Smooth muscle cell (in vitro differentiated cells): ENCODE data around the gene SIDT1. TPM values are rescaled to one million over a fixed set of nuclear protein-coding genes. Genes with fewer than 3 reads are reported as not detected.
A peak's percentile ranks its signal among the peaks of the same experiment; 100 is the strongest.

Experiments used
- DNase-seq: peaks from one replicate; lab custom pipeline; 2025; ENCODE audit not compliant: unreplicated experiment; lab: John Stamatoyannopoulos, UW
- H2AFZ ChIP-seq: fragments of 200-600 bp; sonication (generic); 2 replicates; pipeline ENCODE4 v1.6.0; 2016; ENCODE audit warnings: antibody characterized with exemption, low read depth, mild to moderate bottlenecking
- H3F3A ChIP-seq: fragments of 200-600 bp; sonication (generic); 2 replicates; pipeline ENCODE4 v1.6.0; 2017; ENCODE audit warnings: antibody characterized with exemption, low read depth
- H3K27ac ChIP-seq: fragments of 200-600 bp; sonication (generic); 2 replicates; pipeline ENCODE4 v1.5.1; 2016; ENCODE audit warnings: low read depth, mild to moderate bottlenecking
- H3K27me3 ChIP-seq: fragments of 200-600 bp; sonication (generic); 2 replicates; pipeline ENCODE4 v1.6.1; 2016; ENCODE audit warnings: low read depth, mild to moderate bottlenecking
- H3K36me3 ChIP-seq: fragments of 200-600 bp; sonication (generic); 2 replicates; pipeline ENCODE4 v1.5.1; 2016; ENCODE audit warnings: low read depth
- H3K4me1 ChIP-seq: fragments of 200-600 bp; sonication (generic); 2 replicates; pipeline ENCODE4 v1.5.1; 2016; ENCODE audit warnings: low read depth
- H3K4me2 ChIP-seq: fragments of 200-600 bp; sonication (generic); 2 replicates; pipeline ENCODE4 v1.6.0; 2016; ENCODE audit warnings: mild to moderate bottlenecking
- H3K4me3 ChIP-seq: fragments of 200-600 bp; sonication (generic); 2 replicates; pipeline ENCODE4 v1.5.1; 2016; ENCODE audit warnings: mild to moderate bottlenecking
- H3K79me2 ChIP-seq: fragments of 200-600 bp; sonication (generic); 2 replicates; pipeline ENCODE4 v1.6.0; 2016; ENCODE audit warnings: low read depth, mild to moderate bottlenecking
- H3K9ac ChIP-seq: fragments of 200-600 bp; sonication (generic); 2 replicates; pipeline ENCODE4 v1.6.0; 2016; ENCODE audit warnings: low read depth
- H3K9me3 ChIP-seq: fragments of 200-600 bp; sonication (generic); replicated peaks from 2 replicates; pipeline ENCODE4 v1.5.1; 2016; ENCODE audit warnings: low read depth
- H4K20me1 ChIP-seq: fragments of 200-600 bp; sonication (generic); 2 replicates; pipeline ENCODE4 v1.6.0; 2016; ENCODE audit warnings: low read depth
- CTCF ChIP-seq: fragments of 200-600 bp; sonication (generic); IDR thresholded peaks from 2 replicates; pipeline ENCODE4 v1.5.1; 2017; ENCODE audit warnings: borderline replicate concordance, mild to moderate bottlenecking, antibody characterized with exemption; ENCODE audit not compliant: insufficient read depth, poor library complexity, severe bottlenecking
- WGBS: methylation state at CpG from one replicate; pipeline ENCODE4 v1.1.7; 2016; ENCODE audit warnings: low lambda C conversion rate; 5-methylcytosine and 5-hydroxymethylcytosine counted together
- polyA plus RNA-seq: library from polyadenylated mRNA; unstranded; fragments of >200 nt; fragmentation: Nextera tagmentation; extraction: Ambion mirVana; gene quantifications from 2 replicates; pipeline ENCODE4 v1.2.1, GENCODE V29; 2016
- total RNA-seq: library from RNA; depleted of rRNA; stranded (reverse); fragments of >200 nt; gene quantifications from 2 replicates; pipeline ENCODE4 v1.2.3, GENCODE V29; 2014

The SIDT1 gene
- total and polyA plus RNA-seq, 2 experiments from 2014 or later = not detected

- Histone ChIP-seq H2AFZ (no peak overlapping the region), H3K9ac (no peak overlapping the region), H3K9me3 (no peaks in the 10 kb centered on the region), H3K4me2 (no peak overlapping the region), H3K36me3 (no peaks in the 10 kb centered on the region), H3K27me3 (peaks cover 5% of the 10 kb centered on the region), H4K20me1 (no peaks in the 10 kb centered on the region), H3K4me1 (no peaks in the 10 kb centered on the region), H3K4me3 (no peak overlapping the region), H3K27ac (no peak overlapping the region), H3K79me2 (no peaks in the 10 kb centered on the region), H3F3A (no peaks in the 10 kb centered on the region)
- no peak for TF ChIP-seq CTCF
- WGBS = 85% methylated on average over 2 of the region's 2 CpGs
- DNase-seq = no peak
Measured at GRCh38 chr3:113617726-113618125, 85.4 kb downstream of the SIDT1 start.

- no peak overlapping the region for H3K4me2 ChIP-seq
- no peak overlapping the region for H2AFZ ChIP-seq
- H3K9me3 ChIP-seq = no peaks in the 10 kb centered on the region
- no peaks in the 10 kb centered on the region for H3K36me3 ChIP-seq
- no peaks in the 10 kb centered on the region for H3K79me2 ChIP-seq
- no peak overlapping the region for H3K4me3 ChIP-seq
- H3K27ac ChIP-seq = no peak overlapping the region
- peaks cover 22% of the 10 kb centered on the region for H3K27me3 ChIP-seq
- no peak for DNase-seq
- TF ChIP-seq CTCF = no peak
- H4K20me1 ChIP-seq = no peaks in the 10 kb centered on the region
- no peaks in the 10 kb centered on the region for H3F3A ChIP-seq
- no peak overlapping the region for H3K9ac ChIP-seq
- H3K4me1 ChIP-seq = no peaks in the 10 kb centered on the region
Measured at GRCh38 chr3:113620091-113620490, 87.7 kb downstream of the SIDT1 start.

GRCh38 chr3:113623324-113623723 lies 91.0 kb downstream of the SIDT1 start:
- Histone ChIP-seq H3K4me1 (no peaks in the 10 kb centered on the region), H3K4me2 (peak overlapping the region; percentile 79), H3K27me3 (peaks cover 30% of the 10 kb centered on the region), H3K9me3 (no peaks in the 10 kb centered on the region), H3K27ac (no peak overlapping the region), H3K9ac (no peak overlapping the region), H3K4me3 (no peak overlapping the region), H3K36me3 (no peaks in the 10 kb centered on the region), H4K20me1 (no peaks in the 10 kb centered on the region), H3K79me2 (no peaks in the 10 kb centered on the region), H2AFZ (peak overlapping the region; percentile 60), H3F3A (no peaks in the 10 kb centered on the region)
- 26% methylated on average over 19 of the region's 19 CpGs for whole genome bisulfite sequencing
- DNase-seq = no peak
- TF ChIP-seq CTCF = no peak

- Histone ChIP-seq H3K9ac (no peak overlapping the region), H3K79me2 (no peaks in the 10 kb centered on the region), H3K4me2 (peak overlapping the region; percentile 79), H4K20me1 (no peaks in the 10 kb centered on the region), H3F3A (no peaks in the 10 kb centered on the region), H3K27me3 (peaks cover 30% of the 10 kb centered on the region), H3K9me3 (no peaks in the 10 kb centered on the region), H3K27ac (no peak overlapping the region), H3K36me3 (no peaks in the 10 kb centered on the region), H3K4me3 (no peak overlapping the region), H3K4me1 (no peaks in the 10 kb centered on the region), H2AFZ (no peak overlapping the region)
- DNase-seq = no peak
- TF ChIP-seq CTCF = no peak
- WGBS = 79% methylated on average over 7 of the region's 7 CpGs
Measured at GRCh38 chr3:113623811-113624210, 91.5 kb downstream of the SIDT1 start.
